GM12892 (cell line): Measurements from ENCODE around the gene TMEM125.

Experiments
- POLR2AphosphoS5 ChIP-seq: IDR thresholded peaks from 2 replicates; pipeline ENCODE4 v1.6.1; 2011; ENCODE audit warnings: low read depth, low read length, control low read depth
- TAF1 ChIP-seq: IDR thresholded peaks from 2 replicates; pipeline ENCODE4 v1.6.1; 2011; ENCODE audit warnings: low read depth, mild to moderate bottlenecking, control low read depth, low read length, borderline replicate concordance

GRCh38 chr1:43307458-43308158, 37.8 kb downstream of the TMEM125 start:
- TF ChIP-seq POLR2AphosphoS5 (no peak), TAF1 (no peak)
